HG03378 (cell line): ENCODE results near the gene SRP14.
"Not testable (repeated sequence)": the region's sequence is repeated elsewhere in the genome, so short reads cannot be mapped to it uniquely, and the experiment has no call there.

ENCODE experiments used
- ATAC-seq: cut with Tn5 transposase; IDR thresholded peaks from one replicate; pipeline ENCODE4 v1.9.1; 2021; ENCODE audit warnings: mild to moderate bottlenecking, moderate library complexity; ENCODE audit not compliant: unreplicated experiment

Gene SRP14

GRCh38 chr15:40038638-40039543, at the start of gene SRP14:
Gene SRP14, minus strand, starts transcription at chr15:40039181. Its CDS starts 65 bp downstream, at chr15:40039116.
- ATAC-seq: peak; percentile 94

GRCh38 chr15:40087991-40088928, 49.3 kb upstream of the SRP14 start:
- ATAC-seq: no peak

- ATAC-seq: no peak
Observed at GRCh38 chr15:40087068-40087810, 48.3 kb upstream of the SRP14 start.

GRCh38 chr15:40085266-40085665, 46.3 kb upstream of the SRP14 start:
- no peak for ATAC-seq

- no peak for ATAC-seq
Observed at GRCh38 chr15:40084650-40085049, 45.7 kb upstream of the SRP14 start.

GRCh38 chr15:40082195-40082883, 43.4 kb upstream of the SRP14 start:
- ATAC-seq: no peak

GRCh38 chr15:40081691-40082194, 42.8 kb upstream of the SRP14 start:
- no peak for ATAC-seq

DNA sequence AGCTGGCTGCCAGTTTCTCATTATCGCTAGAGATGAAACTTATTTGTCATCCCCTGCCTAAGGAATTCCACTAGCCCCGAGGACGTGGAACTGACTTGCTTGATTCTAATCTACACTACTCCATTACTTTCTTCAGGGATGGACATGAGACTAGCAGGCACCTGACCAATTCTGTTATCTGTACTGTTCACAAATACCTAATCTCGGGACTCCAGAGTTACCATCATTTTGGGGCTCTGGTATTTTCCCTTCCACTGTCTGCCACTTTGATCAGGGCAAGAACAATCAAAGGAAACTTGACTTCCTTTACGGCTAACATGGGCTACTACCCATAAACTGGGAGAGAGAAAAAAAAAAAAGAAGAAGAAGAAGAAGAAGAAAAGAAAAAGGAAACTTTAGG, 41.9 kb upstream of the SRP14 start:
- no peak for ATAC-seq

DNA sequence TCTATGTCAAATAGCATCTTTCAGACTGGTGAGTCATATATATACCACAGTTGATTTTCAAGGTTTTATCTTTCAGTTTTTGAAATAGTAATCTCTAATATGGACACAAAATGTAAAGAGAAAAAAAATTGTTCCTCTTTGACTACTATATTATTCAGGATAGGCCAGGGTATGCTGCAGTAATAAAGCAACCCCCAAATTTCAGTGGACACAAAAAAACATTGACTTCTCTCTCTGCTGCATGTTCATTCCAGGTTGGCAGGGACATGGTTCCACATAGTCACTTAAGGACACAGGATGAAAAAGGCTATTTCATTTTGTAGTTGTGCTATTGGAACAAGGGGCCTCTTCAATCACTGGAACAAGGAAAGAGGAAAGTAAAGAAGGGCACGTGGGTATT, 41.1 kb upstream of the SRP14 start:
- no peak for ATAC-seq

GRCh38 chr15:40079456-40079855, 40.5 kb upstream of the SRP14 start:
- ATAC-seq: no peak

GRCh38 chr15:40075298-40076044, 36.5 kb upstream of the SRP14 start:
- no peak for ATAC-seq

- ATAC-seq: not testable (repeated sequence)
Observed at GRCh38 chr15:40074656-40075055, 35.7 kb upstream of the SRP14 start.

- ATAC-seq: not testable (repeated sequence)
Observed at GRCh38 chr15:40073716-40074490, 34.9 kb upstream of the SRP14 start.

- ATAC-seq: no peak
Observed at GRCh38 chr15:40072216-40072990, 33.4 kb upstream of the SRP14 start.

GRCh38 chr15:40070608-40071218, 31.7 kb upstream of the SRP14 start:
- ATAC-seq: no peak

DNA sequence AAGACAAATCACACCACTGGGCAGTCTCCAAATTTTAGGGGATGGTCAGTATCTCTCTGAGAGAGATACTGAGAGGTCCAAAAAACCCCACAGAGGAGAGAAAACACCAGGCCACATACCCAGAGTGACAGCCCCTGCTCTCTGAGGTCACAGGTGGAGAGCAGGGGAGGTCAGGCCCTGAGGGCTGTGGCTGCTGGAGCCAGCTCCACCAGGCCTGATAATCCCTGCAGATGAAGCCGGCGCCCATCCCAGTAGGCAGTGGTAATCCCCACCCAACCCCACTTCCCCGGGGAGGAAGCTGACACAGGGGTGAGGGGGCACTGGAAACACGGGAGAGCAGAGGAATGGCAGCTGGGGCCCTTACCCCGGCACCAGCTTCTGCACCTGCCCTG, 31.2 kb upstream of the SRP14 start:
- no peak for ATAC-seq
